K562 (cell line): ENCODE results near the gene CDR2L. TPM values are rescaled to one million over a fixed set of nuclear protein-coding genes. Genes with fewer than 3 reads are reported as not detected.

ENCODE experiments used
- ADNP ChIP-seq: fragments of 200-800 bp; sonication (Bioruptor generic); IDR thresholded peaks from 2 replicates; pipeline ENCODE4 v1.6.1; 2016; ENCODE audit warnings: missing genetic modification characterization, missing compliant biosample characterization
- CBFA2T3 ChIP-seq: fragments of 450-650 bp; IDR thresholded peaks from 2 replicates; pipeline ENCODE4 v1.6.1; 2017
- CREB5 ChIP-seq: fragments of 250-450 bp; sonication (Bioruptor Pico); IDR thresholded peaks from 2 replicates; pipeline ENCODE4 v1.5.0; 2020; ENCODE audit warnings: mild to moderate bottlenecking
- DMBX1 ChIP-seq: fragments of 250-450 bp; sonication (Bioruptor Pico); IDR thresholded peaks from 2 replicates; pipeline ENCODE4 v1.8.0; 2022; ENCODE audit warnings: inconsistent platforms, mild to moderate bottlenecking, moderate library complexity, borderline replicate concordance
- ETV5 ChIP-seq: sonication (generic); formaldehyde crosslinking; IDR thresholded peaks from 2 replicates; pipeline ENCODE4 v1.4.0; 2020; ENCODE audit warnings: low read depth, mild to moderate bottlenecking, missing genetic modification reagents
- FOS ChIP-seq: IDR thresholded peaks from 3 replicates; pipeline ENCODE4 v1.6.1; 2011; ENCODE audit not compliant: insufficient read length; ENCODE audit errors: extremely low read depth
- FOXK1 ChIP-seq: sonication (generic); formaldehyde crosslinking; IDR thresholded peaks from 2 replicates; pipeline ENCODE4 v1.8.0; 2022; ENCODE audit warnings: missing genetic modification reagents, mild to moderate bottlenecking, borderline replicate concordance
- GABPB1 ChIP-seq: sonication (generic); formaldehyde crosslinking; IDR thresholded peaks from 2 replicates; pipeline ENCODE4 v1.8.0; 2022; ENCODE audit warnings: mild to moderate bottlenecking, missing genetic modification reagents
- HDAC1 ChIP-seq, 2 experiments: fragments of 450-650 bp; IDR thresholded peaks; 2 replicates each; pipeline ENCODE4 v1.6.1; 2016 to 2017; ENCODE audit warnings: inconsistent platforms in 1 of 2, mild to moderate bottlenecking in 1 of 2, moderate library complexity in 1 of 2
- HDAC2 ChIP-seq: fragments of 450-650 bp; IDR thresholded peaks from 2 replicates; pipeline ENCODE4 v1.6.1; 2016; ENCODE audit warnings: mild to moderate bottlenecking
- JUND ChIP-seq, 2 experiments: IDR thresholded peaks; 2 replicates in 1 of 2; 3 replicates in 1 of 2; pipeline ENCODE4 v1.6.1; 2011; ENCODE audit warnings: borderline replicate concordance in 2 of 2, low read depth in 2 of 2, low read length in 2 of 2, improper control_type of control experiment in 1 of 2, missing biosample characterization in 1 of 2, missing genetic modification characterization in 1 of 2, missing genetic modification reagents in 1 of 2
- LEF1 ChIP-seq: fragments of 450-650 bp; IDR thresholded peaks from 2 replicates; pipeline ENCODE4 v1.6.1; 2016; ENCODE audit warnings: mild to moderate bottlenecking
- NEUROD1 ChIP-seq: fragments of 150-350 bp; IDR thresholded peaks from 2 replicates; pipeline ENCODE4 v1.6.1; 2014; ENCODE audit warnings: borderline replicate concordance, low read length, low read depth; ENCODE audit not compliant: partially characterized antibody
- NR2C1 ChIP-seq, 2 experiments: fragments of 450-650 bp; IDR thresholded peaks; 2 replicates each; pipeline ENCODE4 v1.6.1; 2017; ENCODE audit warnings: mild to moderate bottlenecking in 2 of 2, antibody characterized with exemption in 1 of 2, inconsistent platforms in 1 of 2, missing compliant biosample characterization in 1 of 2, missing genetic modification characterization in 1 of 2
- NR2F6 ChIP-seq: fragments of 450-650 bp; formaldehyde crosslinking; IDR thresholded peaks from 2 replicates; pipeline ENCODE4 v1.4.0; 2020; ENCODE audit warnings: mild to moderate bottlenecking
- POLR2G ChIP-seq: fragments of 200-400 bp; formaldehyde crosslinking; IDR thresholded peaks from 2 replicates; pipeline ENCODE4 v1.6.1; 2017; ENCODE audit warnings: low read depth, mild to moderate bottlenecking, antibody characterized with exemption, low read length, moderate library complexity
- SMARCB1 ChIP-seq: IDR thresholded peaks from 2 replicates; pipeline ENCODE4 v1.6.1; 2011; ENCODE audit warnings: improper control_type of control experiment, low read depth; ENCODE audit not compliant: insufficient read length
- TFE3 ChIP-seq: fragments of 450-650 bp; formaldehyde crosslinking; IDR thresholded peaks from 2 replicates; pipeline ENCODE4 v1.4.0; 2020; ENCODE audit warnings: mild to moderate bottlenecking, mixed read lengths
- TOE1 ChIP-seq, 2 experiments: fragments of 450-650 bp in 1 of 2; sonication (generic) in 1 of 2; formaldehyde crosslinking in 1 of 2; IDR thresholded peaks; 2 replicates each; pipeline versions ENCODE4 v1.7.1 to v1.8.0; 2016 to 2022; ENCODE audit warnings: borderline replicate concordance in 2 of 2, mild to moderate bottlenecking in 2 of 2, antibody characterized with exemption in 1 of 2, inconsistent platforms in 1 of 2, low read depth in 1 of 2, missing genetic modification reagents in 1 of 2, moderate library complexity in 1 of 2
- TRIM24 ChIP-seq, 2 experiments: fragments of 450-650 bp; IDR thresholded peaks; 2 replicates each; pipeline ENCODE4 v1.6.1; 2016
- ZNF311 ChIP-seq: fragments of 250-450 bp; sonication (Bioruptor Pico); IDR thresholded peaks from 2 replicates; pipeline ENCODE4 v1.4.0; 2020; ENCODE audit warnings: mild to moderate bottlenecking, moderate library complexity
- ZNF507 ChIP-seq: conservative IDR thresholded peaks from 2 replicates; pipeline ENCODE4 v1.6.1; 2017; ENCODE audit warnings: missing genetic modification characterization, missing compliant biosample characterization
- ZNF740 ChIP-seq, 3 experiments: fragments of 200-800 bp in 1 of 3; sonication (Bioruptor generic) in 1 of 3; sonication (generic) in 1 of 3; formaldehyde crosslinking in 1 of 3; IDR thresholded peaks; 2 replicates each; pipeline versions ENCODE4 v1.6.1 to v1.8.0; 2016 to 2022; ENCODE audit warnings: mild to moderate bottlenecking in 2 of 3, missing compliant biosample characterization in 2 of 3, missing genetic modification characterization in 2 of 3, missing genetic modification reagents in 1 of 3
- polyA plus RNA-seq, 8 experiments: library from polyadenylated mRNA; depleted of rRNA in 4 of 8; stranded (reverse) in 5 of 8; unstranded in 3 of 8; fragments of >200 nt; fragmentation: Nextera tagmentation in 2 of 8; fragmentation: Illumina TruSeq in 1 of 8; extraction: Ambion mirVana in 2 of 8; extraction: Trizol in 1 of 8; gene quantifications; 2 replicates each; pipeline versions ENCODE4 v1.2.1 to v1.2.3, GENCODE V29; 2011 to 2014; ENCODE audit warnings: inconsistent platforms in 1 of 8, missing spikeins in 1 of 8
- total RNA-seq, 7 experiments: library from RNA; depleted of rRNA in 6 of 7; stranded (reverse); fragments of >200 nt in 6 of 7; fragmentation: Illumina TruSeq in 2 of 7; extraction: Trizol in 2 of 7; gene quantifications; 2 replicates each; pipeline versions ENCODE4 v1.2.1 to v1.2.3, GENCODE V29; 2011 to 2021; ENCODE audit warnings: low replicate concordance in 1 of 7

Gene CDR2L
- total and polyA plus RNA-seq, 9 of the 15 experiments (the other 6 are each of a cell fraction or from before 2014, with no cell fraction given): 2.7 to 16.0 (median 7.3) TPM

GRCh38 chr17:74979408-74980146 is 7.9 kb upstream of the CDR2L start (continued):
- TF ChIP-seq TFE3 (CRISPR knock-in tag) (peak; percentile 80), ETV5 (CRISPR knock-in tag) (peak; percentile 88), NR2F6 (no peak), ADNP (tag) (peak; percentile 94), FOS (no peak), HDAC1 (IDR thresholded peaks at IDR 0.05) (0 out of 4 replicates have a peak, but pooled peaks of 1 of the 2 experiments have one; percentile 17), ZNF311 (CRISPR knock-in tag) (no peak), DMBX1 (CRISPR knock-in tag) (no peak; the same call in 1 of the 2 replicates), JUND (IDR thresholded peaks at IDR 0.05; ENCODE audit: borderline replicate concordance, low read depth, low read length) (peak; percentile 30; the same call in 1 of the 2 replicates), JUND (tag; IDR thresholded peaks at IDR 0.05; ENCODE audit: borderline replicate concordance, low read depth, low read length) (no peak), GABPB1 (CRISPR knock-in tag) (0 out of 2 replicates have a peak, but pooled peaks have one; percentile 10), SMARCB1 (no peak), HDAC2 (0 out of 2 replicates have a peak, but pooled peaks have one; percentile 48), CREB5 (CRISPR knock-in tag) (no peak), TOE1 (IDR thresholded peaks at IDR 0.05; ENCODE audit: borderline replicate concordance) (peak; percentile 81), TOE1 (CRISPR knock-in tag; IDR thresholded peaks at IDR 0.05; ENCODE audit: borderline replicate concordance, low read depth) (no peak), NR2C1 (IDR thresholded peaks at IDR 0.05) (no peak), NR2C1 (tag; IDR thresholded peaks at IDR 0.05) (0 out of 2 replicates have a peak, but pooled peaks have one; percentile 19), TRIM24 (IDR thresholded peaks at IDR 0.05) (0 out of 4 replicates have a peak, but pooled peaks of 1 of the 2 experiments have one; percentile 12), FOXK1 (CRISPR knock-in tag) (no peak), ZNF507 (tag) (no peak), CBFA2T3 (peak; percentile 58), LEF1 (peak; percentile 75), NEUROD1 (no peak), ZNF740 (CRISPR knock-in tag; IDR thresholded peaks at IDR 0.05) (no peak), ZNF740 (tag; IDR thresholded peaks at IDR 0.05) (no peak; a peak in 1 of 4 replicates), POLR2G (no peak)
